ENCODE measurements around the gene EGFL8. TPM values are rescaled to one million over a fixed set of nuclear protein-coding genes. Genes with fewer than 3 reads are reported as not detected.

EGFL8 gene
- total and polyA plus RNA-seq, 9 of the 15 experiments (the other 6 are each of a cell fraction or from before 2014, with no cell fraction given), result 2.2 to 47.4 (median 14.2) TPM

GRCh38 chr6:32194825-32195651 lies 30.6 kb downstream of the EGFL8 start (continued):
- TF ChIP-seq ZMIZ1 (IDR thresholded peaks at IDR 0.05; ENCODE audit: low read depth in 2 of 2, low read length in 2 of 2) (0 out of 4 replicates have a peak, but pooled peaks of 1 of the 2 experiments have one; percentile 27), PRPF4 (IDR thresholded peaks at IDR 0.05; ENCODE audit: insufficient read depth, low read depth, low read length, poor library complexity, severe bottlenecking) (no peak), ZNF589 (CRISPR knock-in tag; IDR thresholded peaks at IDR 0.05; ENCODE audit: low read depth) (0 out of 2 replicates have a peak, but pooled peaks have one; percentile 37), LCOR (CRISPR knock-in tag; IDR thresholded peaks at IDR 0.05) (no peak), HNRNPL (IDR thresholded peaks at IDR 0.05; ENCODE audit: low read depth, low read length) (no peak), TEAD1 (CRISPR knock-in tag; IDR thresholded peaks at IDR 0.05) (peak; percentile 90 to 91), ILK (tag; IDR thresholded peaks at IDR 0.05; ENCODE audit: borderline replicate concordance, low read depth) (no peak), BCOR (IDR thresholded peaks at IDR 0.05) (0 out of 2 replicates have a peak, but pooled peaks have one; percentile 36), PBX2 (CRISPR knock-in tag; IDR thresholded peaks at IDR 0.05; ENCODE audit: low read depth) (no peak), PBX2 (tag; conservative IDR thresholded peaks at IDR 0.05; ENCODE audit: low read depth) (no peak), DEAF1 (CRISPR knock-in tag; IDR thresholded peaks at IDR 0.05) (peak; percentile 72), EGR1 (conservative IDR thresholded peaks at IDR 0.05) (0 out of 2 replicates have a peak, but pooled peaks have one; percentile 22), ZBTB49 (CRISPR knock-in tag; IDR thresholded peaks at IDR 0.05; ENCODE audit: borderline replicate concordance) (0 out of 2 replicates have a peak, but pooled peaks have one; percentile 29)

Measured in K562 (cell line).